Activated CD8-positive, alpha-beta memory T cell treated with anti-CD3 and anti-CD28 coated beads for 1 hour (primary cell): ENCODE results near the gene NBPF6.
"Not testable (repeated sequence)": the region's sequence is repeated elsewhere in the genome, so short reads cannot be mapped to it uniquely, and the experiment has no call there.

Experiments
- DNase-seq, 2 donors: peaks; one replicate each; pipeline ENCODE4 v3.0.0-alpha.2; 2020; ENCODE audit warnings: low read depth in 1 of 2; ENCODE audit errors: extremely low read depth in 1 of 2

NBPF6 gene

GRCh38 chr1:108496856-108497255, 46.7 kb downstream of the NBPF6 start:
- DNase-seq: not testable (repeated sequence)

- DNase-seq: no peak
Measured at GRCh38 chr1:108502138-108502537, 52.0 kb downstream of the NBPF6 start.

- no peak for DNase-seq
Measured at GRCh38 chr1:108502624-108503023, 52.5 kb downstream of the NBPF6 start.

GRCh38 chr1:108503062-108503733, 53.1 kb downstream of the NBPF6 start:
- DNase-seq: no peak

GRCh38 chr1:108504447-108504846, 54.3 kb downstream of the NBPF6 start:
- DNase-seq: no peak

DNA sequence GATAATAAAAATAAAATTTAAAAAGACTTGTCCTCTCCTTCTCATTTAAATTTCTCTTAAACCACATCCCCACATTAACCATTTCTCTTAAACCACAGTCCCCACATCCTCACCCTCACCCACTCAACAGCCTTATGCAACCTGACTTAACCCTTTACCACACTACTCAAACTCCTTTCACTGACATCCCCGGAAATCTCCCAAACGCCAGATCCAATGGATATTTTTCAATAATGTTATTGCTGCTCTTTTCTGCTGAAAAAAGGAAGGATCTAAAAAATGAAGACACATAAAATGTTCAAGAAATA, 55.6 kb downstream of the NBPF6 start:
- no peak for DNase-seq

GRCh38 chr1:108511764-108512163, 61.6 kb downstream of the NBPF6 start:
- no peak for DNase-seq

DNA sequence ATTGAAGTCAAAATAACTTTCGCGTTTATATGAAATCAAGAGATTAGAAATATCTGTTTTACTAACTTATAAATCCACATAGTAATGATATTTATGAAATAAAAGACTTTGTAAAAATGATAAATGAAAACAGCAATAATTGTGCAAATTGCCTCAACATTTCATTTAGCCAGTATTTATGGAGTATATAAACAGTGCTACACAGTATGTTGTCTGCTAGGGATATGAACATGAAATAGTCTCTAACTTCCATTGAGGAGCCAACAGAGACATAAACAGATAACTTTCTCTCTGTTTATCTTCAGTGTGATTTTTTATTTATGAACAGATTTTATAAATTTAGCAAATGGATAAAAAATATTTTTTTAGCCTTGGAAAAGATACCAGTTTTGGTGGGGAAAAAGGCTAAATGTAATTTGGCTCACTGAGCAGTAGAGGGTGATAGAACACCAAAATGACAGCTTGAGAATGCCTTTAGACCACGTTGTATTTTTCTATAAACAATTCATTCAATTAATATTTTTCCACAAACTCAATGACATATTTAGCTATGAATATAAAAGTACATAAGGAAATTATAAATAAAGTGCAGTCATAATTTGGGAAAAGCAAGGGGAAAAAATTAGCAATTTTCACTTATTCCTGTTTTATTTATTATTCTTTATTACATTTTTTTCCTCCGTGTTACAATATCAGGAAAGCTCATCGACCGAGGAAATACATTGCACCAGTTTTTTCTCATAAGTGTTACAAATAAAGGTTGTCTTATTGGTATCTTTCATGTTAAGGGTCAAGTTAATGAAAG, 62.3 kb downstream of the NBPF6 start:
- no peak for DNase-seq

DNA sequence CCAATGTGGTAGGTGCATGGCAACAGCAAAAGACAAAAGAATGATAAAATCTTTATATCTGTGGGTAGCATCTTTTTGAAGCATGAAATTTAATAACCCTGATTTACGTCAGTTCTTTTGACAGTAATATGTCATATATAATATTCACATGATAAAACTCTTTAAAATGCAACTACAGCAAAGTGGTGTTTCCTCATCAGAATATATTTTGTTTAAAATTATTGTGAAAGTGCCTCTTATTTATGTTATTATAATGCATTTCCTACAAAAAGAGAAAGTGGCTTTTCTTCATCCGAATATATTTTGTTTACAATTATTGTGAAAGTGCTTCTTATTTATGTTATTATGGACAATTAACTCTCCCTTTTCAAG, 62.9 kb downstream of the NBPF6 start:
- DNase-seq: no peak

DNA sequence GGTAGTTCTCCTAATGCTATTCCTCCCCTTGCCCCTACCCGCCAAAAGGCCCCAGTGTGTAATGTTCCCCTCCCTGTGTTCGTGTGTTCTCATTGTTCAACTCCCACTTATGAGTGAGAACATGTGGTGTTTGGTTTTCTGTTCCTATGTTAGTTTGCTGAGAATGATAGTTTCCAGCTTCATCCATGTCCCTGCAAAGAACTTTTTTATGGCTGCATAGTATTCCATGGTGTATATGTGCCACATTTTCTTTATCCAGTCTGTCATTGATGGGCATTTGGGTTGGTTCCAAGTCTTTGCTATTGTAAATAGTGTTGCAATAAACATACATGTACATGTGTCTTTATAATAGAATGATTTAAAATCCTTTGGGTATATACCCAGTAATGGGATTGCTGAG, 63.8 kb downstream of the NBPF6 start:
- DNase-seq: not testable (repeated sequence)

DNA sequence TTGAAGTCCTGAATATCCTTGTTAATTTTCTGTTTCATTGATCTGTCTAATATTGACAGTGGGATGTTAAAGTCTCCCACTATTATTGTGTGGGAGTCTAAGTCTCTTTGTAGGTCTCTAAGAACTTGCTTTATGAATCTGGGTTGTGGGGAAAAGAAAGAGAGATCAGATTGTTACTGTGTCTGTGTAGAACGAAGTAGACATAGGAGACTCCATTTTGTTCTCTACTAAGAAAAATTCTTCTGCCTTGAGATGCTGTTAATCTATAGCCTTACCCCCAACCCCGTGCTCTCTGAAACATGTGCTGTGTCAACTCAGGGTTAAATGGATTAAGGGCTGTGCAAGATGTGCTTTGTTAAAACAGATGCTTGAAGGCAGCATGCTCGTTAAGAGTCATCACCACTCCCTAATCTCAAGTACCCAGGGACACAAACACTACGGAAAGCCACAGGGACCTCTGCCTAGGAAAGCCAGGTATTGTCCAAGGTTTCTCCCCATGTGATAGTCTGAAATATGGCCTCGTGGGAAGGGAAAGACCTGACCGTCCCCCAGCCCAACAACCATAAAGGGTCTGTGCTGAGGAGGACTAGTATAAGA, 67.3 kb downstream of the NBPF6 start:
- not testable (repeated sequence) for DNase-seq
